Measurements from ENCODE around the gene PTGES3L. TPM values are rescaled to one million over a fixed set of nuclear protein-coding genes. Genes with fewer than 3 reads are reported as not detected.
"Not testable (repeated sequence)": the region's sequence is repeated elsewhere in the genome, so short reads cannot be mapped to it uniquely, and the experiment has no call there.

Gene PTGES3L
- polyA plus RNA-seq, 3 donors from 2014 or later = not detected

DNA sequence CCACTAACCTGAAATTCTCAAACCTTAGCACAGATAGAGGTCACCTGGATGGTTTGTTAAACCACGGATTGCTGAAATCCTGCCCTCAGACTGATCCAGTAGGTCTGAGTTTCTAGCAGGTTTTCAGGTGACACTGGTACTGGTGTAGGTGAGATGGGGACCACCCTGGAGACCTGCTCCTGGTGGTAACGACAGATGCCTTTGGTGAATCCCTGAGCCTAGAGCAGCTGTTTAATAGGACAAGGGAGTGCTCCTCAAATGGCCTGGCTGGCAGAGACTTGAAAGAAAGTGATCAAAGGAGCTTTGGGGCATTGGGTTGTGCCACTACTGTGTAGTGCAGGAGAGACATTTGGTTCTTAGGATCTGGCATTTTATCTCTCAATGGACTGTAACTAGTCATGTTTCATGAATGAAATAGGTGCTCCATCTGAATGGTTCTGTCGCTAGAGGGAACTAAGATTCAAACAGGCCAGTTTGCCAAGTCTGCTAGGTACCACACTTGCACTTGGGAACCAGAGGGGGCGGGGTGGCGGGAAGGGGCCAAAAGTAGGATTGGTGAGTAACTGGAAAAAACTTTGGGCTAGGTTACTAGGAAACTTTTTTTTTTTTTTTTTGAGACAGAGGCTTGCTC, 23.8 kb upstream of the PTGES3L start:
- peaks cover 0 to 22% (median 7%) of the 10 kb centered on the region in 3 donors for H3K36me3 Mint-ChIP-seq
- H3K4me1 Mint-ChIP-seq = peaks cover 26 to 28% of the 10 kb centered on the region in 2 donors
- peaks cover 0 to 9% (median 0%) of the 10 kb centered on the region in 3 donors for H3K27me3 Mint-ChIP-seq (ENCODE audit: low read depth in 3 of 3)
- H3K4me3 Mint-ChIP-seq = no peak overlapping the region
- no peak for DNase-seq
- H3K9me3 Mint-ChIP-seq = no peaks in the 10 kb centered on the region
- H3K27ac Mint-ChIP-seq = peak overlapping the region in 3 of 6 donors; percentile 28 to 51 (median 37)

DNA sequence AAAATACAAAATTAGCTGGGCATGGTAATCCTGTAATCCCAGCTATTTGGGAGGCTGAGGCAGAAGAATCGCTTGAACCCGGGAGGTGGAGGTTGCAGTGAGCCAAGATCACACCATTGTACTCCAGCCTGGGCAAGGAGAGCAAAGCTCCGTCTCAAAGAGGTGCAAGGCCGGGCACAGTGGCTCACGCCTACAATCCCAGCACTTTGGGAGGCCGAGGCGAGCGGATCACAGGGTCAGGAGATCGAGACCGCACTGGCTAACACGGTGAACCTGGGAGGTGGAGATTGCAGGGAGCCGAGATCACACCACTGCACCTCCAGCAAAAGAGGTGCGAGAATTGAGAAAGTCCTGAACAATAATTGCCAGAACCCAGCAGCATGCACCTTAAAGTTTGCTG, 21.0 kb upstream of the PTGES3L start:
- Mint-ChIP-seq H3K27me3 (ENCODE audit: low read depth in 3 of 3) (peaks cover 0 to 11% (median 1%) of the 10 kb centered on the region in 3 donors), H3K36me3 (peaks cover 0 to 22% (median 7%) of the 10 kb centered on the region in 3 donors), H3K4me1 (peaks cover 28 to 32% of the 10 kb centered on the region in 2 donors), H3K27ac (peak overlapping the region in 3 of 6 donors; percentile 28 to 49 (median 43))
- DNase-seq, H3K4me3 Mint-ChIP-seq, H3K9me3 Mint-ChIP-seq: not testable (repeated sequence)

DNA sequence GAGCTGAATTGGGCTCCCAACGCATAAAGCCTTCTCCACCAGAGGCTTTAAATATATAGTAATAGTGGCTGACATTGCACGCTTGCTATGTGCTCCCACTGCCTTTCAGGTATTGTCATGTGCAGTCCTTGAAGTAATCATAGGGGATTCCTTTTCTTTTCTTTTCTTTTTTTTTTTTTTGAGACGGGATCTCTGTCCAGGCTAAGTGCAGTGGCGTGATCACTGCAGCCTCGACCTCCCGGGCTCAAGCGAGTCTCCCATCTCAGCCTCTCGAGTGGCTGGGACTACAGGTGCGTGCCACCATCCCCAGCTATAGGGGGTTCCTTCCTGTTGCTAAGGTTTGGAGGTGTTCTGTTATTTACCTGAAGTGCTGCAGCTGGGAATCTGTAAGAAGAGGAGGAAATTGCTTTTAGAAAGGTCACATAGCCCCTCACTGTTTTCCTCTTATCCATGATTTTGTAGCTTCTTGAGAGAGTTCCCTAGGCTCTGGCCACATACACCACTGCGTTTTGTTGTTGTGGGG, 19.2 kb upstream of the PTGES3L start:
- no peaks in the 10 kb centered on the region for H3K9me3 Mint-ChIP-seq

DNA sequence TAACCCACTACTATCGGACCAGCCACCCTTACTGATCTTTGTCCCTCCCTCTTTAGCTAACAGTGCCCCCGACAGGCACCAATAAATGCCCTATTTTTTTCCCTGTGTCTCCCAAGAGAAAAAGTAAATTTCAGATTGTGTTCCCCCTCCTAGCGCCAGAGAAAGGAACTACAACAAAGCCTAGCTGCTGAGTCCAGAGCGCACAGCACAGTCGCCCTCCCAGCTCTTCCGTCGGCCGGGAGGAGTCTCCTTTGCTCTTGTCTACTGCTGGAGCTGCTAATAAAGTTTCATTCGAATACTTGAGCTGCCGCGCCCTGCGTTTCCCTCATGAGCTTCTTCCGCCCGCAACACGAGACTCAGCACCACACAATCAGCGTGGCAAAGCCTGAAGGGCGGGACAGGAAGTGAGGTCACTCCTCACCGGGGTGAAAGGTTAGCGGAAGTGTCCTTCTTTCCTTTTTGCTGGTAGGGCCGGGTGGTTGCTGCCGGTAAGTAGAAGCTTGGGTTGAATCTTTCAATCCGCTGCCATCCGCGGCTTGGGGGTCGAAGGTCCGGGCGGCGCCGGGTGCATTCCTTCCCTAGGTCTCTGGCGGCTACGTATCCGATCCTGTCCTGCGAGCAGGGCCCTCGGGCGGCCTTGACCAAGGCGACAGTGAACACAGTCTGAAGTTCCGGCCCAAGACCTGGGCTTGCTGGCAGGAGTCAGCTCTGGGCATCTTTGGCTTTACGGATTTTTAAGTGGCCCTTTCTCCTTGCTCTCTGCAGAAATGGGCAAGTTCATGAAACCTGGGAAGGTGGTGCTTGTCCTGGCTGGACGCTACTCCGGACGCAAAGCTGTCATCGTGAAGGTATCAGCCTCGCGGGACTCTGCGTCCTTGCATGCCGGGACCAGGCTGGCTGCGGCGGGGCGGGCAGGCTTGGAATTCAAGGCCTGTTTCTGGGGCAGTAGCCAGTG, 18.4 kb upstream of the PTGES3L start, which contains the start of gene RPL27:
Gene RPL27 (plus strand): TSS at position 436 of the 955 bp plus-strand sequence. CDS start 332 bp downstream, at position 768.
- Mint-ChIP-seq H3K9me3 (no peaks in the 10 kb centered on the region), H3K4me3 (peak within 1 kb of the TSS; percentile 92 to 99 (median 96)), H3K27ac (peak within 1 kb of the TSS; percentile 89 to 100 (median 94)), H3K4me1 (peaks cover 28 to 32% of the 10 kb centered on the region in 2 donors), H3K27me3 (ENCODE audit: low read depth in 3 of 3) (peaks cover 0 to 11% (median 1%) of the 10 kb centered on the region in 3 donors), H3K36me3 (peaks cover 0 to 21% (median 7%) of the 10 kb centered on the region in 3 donors)
- peak; percentile 98 for DNase-seq

More for the DNA sequence above, 19.2 kb upstream of the PTGES3L start:
- Mint-ChIP-seq H3K4me1 (peaks cover 28 to 32% of the 10 kb centered on the region in 2 donors), H3K36me3 (peaks cover 0 to 22% (median 7%) of the 10 kb centered on the region in 3 donors), H3K27ac (peak overlapping the region; percentile 89 to 100 (median 94)), H3K4me3 (peak overlapping the region; percentile 92 to 99 (median 96)), H3K27me3 (ENCODE audit: low read depth in 3 of 3) (peaks cover 0 to 11% (median 1%) of the 10 kb centered on the region in 3 donors)
- DNase-seq = no peak

DNA sequence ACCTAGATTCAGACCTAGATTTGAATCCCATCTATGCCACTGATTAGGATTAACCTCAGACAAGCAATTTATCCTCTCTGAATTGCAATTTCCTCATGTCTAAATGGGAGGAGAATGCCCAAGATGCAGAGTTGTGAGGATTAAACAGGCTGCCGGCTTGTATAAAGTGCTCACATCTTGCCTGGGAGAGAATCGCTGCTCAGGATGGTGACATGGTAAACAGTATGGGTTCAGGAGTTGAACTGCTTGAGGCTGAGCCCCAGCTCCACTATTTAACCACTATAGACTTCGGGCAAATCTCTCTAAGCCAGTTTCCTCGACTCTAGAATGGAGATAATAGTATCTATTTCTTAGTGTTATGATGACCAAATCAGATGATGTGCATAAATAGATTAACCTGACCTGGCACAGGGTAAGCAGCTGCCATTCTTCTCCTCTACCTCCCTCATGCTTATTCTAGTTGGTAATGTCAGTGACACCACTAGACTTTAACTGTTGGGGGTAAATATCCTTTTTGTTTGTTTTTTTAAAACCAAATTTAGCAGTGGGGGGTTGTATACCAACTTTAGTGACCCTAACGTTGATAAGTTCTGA, 17.6 kb upstream of the PTGES3L start:
- Mint-ChIP-seq H3K27ac (peak overlapping the region; percentile 89 to 100 (median 94)), H3K4me1 (peaks cover 28 to 32% of the 10 kb centered on the region in 2 donors), H3K27me3 (ENCODE audit: low read depth in 3 of 3) (peaks cover 0 to 11% (median 1%) of the 10 kb centered on the region in 3 donors), H3K4me3 (peak overlapping the region; percentile 92 to 99 (median 96)), H3K36me3 (peaks cover 0 to 18% (median 10%) of the 10 kb centered on the region in 3 donors), H3K9me3 (no peaks in the 10 kb centered on the region)
- no peak for DNase-seq

DNA sequence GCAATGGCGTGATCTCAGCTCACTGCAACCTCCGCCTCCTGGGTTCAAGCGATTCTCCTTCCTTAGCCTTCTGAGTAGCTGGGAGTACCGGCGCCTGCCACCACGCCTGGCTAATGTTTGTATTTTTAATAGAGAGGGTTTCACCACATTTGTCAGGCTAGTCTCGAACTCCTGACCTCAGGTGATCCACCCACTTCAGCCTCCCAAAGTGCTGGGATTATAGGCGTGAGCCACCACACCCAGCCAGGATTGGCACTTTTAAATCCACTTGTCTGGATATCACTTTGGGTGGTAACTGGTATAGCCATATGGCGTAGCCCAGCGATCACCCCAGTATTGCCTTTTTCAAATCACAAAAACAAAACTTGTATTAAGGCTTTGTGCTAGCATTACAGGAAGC, 14.0 kb upstream of the PTGES3L start:
- Mint-ChIP-seq H3K36me3 (peaks cover 9 to 30% (median 20%) of the 10 kb centered on the region in 3 donors), H3K4me1 (peaks cover 14 to 17% of the 10 kb centered on the region in 2 donors), H3K27ac (peak overlapping the region in 4 of 6 donors; percentile 19 to 69 (median 39))
- H3K27me3 Mint-ChIP-seq (ENCODE audit: low read depth in 3 of 3); H3K4me3 Mint-ChIP-seq; DNase-seq; H3K9me3 Mint-ChIP-seq: not testable (repeated sequence)

DNA sequence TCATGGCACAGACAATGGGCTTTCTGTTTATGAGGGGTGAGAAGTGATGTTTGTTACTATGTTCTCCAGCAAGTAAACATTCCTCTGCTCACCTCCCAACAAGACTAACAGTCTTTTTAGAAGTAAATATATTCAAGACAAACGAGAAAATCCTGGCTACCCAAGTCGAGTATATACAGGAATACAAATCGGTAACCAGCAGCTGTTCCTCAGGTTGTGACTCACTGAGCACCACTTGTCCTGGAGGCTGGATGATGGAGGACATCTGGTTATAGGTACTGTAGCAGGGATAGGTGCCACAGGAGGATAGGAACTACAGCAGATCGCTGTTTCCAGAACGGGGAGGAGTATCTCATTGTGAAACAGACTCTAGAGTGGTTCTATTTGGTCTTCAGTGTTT, 13.0 kb upstream of the PTGES3L start:
- H3K27me3 Mint-ChIP-seq (ENCODE audit: low read depth in 3 of 3) = peaks cover 0 to 2% (median 0%) of the 10 kb centered on the region in 3 donors
- no peak overlapping the region for H3K4me3 Mint-ChIP-seq
- H3K4me1 Mint-ChIP-seq = peaks cover 5 to 7% of the 10 kb centered on the region in 2 donors
- peaks cover 11 to 35% (median 21%) of the 10 kb centered on the region in 3 donors for H3K36me3 Mint-ChIP-seq
- H3K27ac Mint-ChIP-seq = peak overlapping the region in 2 of 6 donors; percentile 17 to 48
- H3K9me3 Mint-ChIP-seq = no peaks in the 10 kb centered on the region
- no peak for DNase-seq

DNA sequence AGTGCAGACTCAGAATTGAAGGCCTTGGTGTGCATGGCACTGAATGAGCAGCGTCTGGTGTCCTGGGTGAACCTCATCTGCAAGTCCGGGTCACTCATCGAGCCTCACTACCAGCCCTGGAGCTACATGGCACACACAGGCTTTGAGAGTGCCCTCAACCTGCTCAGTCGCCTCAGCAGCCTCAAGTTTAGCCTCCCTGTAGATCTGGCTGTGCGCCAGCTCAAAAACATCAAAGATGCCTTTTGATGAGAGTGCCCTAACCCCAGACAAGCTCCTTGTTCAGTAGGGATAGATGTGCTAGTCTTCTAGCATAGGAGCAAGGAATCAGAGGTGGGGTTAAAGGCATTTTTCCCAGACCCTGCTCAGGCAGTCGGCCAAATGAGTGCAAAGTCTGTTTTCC, 11.6 kb upstream of the PTGES3L start:
- no peak for DNase-seq
- Mint-ChIP-seq H3K4me1 (no peaks in the 10 kb centered on the region), H3K4me3 (no peak overlapping the region)

DNA sequence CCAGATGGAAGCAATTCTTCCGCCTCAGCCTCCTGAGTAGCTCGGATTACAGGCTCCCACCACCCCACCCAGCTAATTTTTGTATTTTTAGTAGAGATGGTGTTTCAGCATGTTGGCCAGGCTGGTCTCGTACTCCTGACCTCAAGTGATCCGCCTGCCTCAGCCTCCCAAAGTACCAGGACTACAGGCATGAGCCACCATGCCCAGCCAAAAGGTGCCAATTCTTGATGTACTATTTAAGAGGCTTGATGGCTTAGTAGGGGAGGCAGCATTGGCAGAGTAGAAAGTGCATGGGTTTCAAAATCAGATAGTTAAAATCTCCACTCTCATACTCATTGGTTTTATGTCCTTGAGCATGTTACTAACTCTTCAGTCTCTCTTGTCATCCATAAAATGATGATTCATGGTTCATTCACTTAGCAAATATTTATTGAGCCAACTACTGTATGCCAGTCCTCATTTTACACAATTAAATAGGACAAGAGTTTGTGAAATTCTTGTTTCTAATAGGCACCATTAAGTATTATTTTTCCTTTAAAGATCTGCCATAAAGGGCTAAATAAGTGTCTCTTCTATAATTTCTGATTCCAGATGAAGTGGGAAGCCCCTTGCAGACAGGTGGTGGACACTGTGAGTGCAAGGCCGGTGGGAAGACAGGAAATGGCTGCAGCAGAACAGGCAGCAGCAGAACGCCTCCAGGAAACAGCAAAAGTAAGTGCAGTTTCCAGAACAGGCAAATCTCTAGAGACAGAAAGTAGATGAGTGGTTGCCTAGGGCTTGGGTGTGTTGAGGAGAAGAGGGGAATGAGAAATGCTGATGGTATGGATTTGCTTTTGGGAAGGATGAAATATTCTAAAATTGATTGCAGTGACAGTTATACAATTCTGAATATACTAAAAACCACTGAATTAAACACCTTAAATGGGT, 10.1 kb upstream of the PTGES3L start:
- Mint-ChIP-seq H3K27ac (no peak overlapping the region), H3K36me3 (peaks cover 11 to 40% (median 21%) of the 10 kb centered on the region in 3 donors), H3K4me1 (peaks cover 2 to 4% of the 10 kb centered on the region in 2 donors)

More for the DNA sequence above, 11.6 kb upstream of the PTGES3L start:
- peaks cover 0 to 1% (median 0%) of the 10 kb centered on the region in 3 donors for H3K27me3 Mint-ChIP-seq (ENCODE audit: low read depth in 3 of 3)
- H3K36me3 Mint-ChIP-seq = peaks cover 11 to 40% (median 21%) of the 10 kb centered on the region in 3 donors
- H3K27ac Mint-ChIP-seq = no peak overlapping the region
- H3K9me3 Mint-ChIP-seq = no peaks in the 10 kb centered on the region

DNA sequence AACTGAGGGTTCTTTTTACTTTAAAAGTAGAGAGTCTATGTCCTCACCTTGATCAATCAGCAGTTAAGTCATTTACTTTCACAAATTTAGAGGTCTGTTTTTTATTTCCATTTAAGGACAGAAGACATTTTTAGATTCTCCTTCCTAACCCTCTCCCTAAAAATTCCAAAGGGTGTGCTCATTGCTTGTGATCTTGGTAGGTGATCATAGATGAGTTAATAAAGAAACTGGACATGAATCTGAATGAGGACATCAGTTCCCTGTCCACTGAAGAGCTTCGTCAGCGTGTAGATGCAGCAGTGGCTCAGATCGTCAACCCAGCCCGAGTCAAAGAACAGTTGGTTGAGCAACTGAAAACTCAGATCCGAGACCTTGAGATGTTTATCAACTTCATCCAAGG, 9.3 kb upstream of the PTGES3L start:
- H3K27ac Mint-ChIP-seq = peak overlapping the region in 1 of 6 donors; percentile 12

More for the DNA sequence above, 10.1 kb upstream of the PTGES3L start:
- Mint-ChIP-seq H3K9me3 (no peaks in the 10 kb centered on the region), H3K27me3 (ENCODE audit: low read depth in 3 of 3) (peaks cover 0 to 1% (median 0%) of the 10 kb centered on the region in 3 donors), H3K4me3 (no peak overlapping the region)
- no peak for DNase-seq

DNA sequence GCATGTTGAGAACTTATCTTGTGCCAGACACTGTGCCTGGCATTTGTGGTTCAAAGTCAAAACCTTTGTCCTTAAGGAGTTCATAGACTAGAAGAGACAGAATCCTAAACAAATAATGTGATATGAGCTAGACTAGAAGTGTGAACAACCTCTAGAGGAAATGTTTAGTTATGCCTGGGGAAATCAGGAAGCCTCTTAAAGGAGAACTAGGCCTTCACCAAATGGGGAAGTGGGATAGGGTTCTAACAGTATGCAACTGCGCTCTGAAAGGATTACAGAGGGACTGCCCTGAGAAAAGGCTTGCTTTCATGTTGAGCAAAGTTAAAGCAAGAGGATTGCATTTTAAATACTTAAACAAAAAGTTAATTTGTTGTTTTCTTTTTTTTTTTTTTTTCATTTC, 5.3 kb upstream of the PTGES3L start:
- H3K27ac Mint-ChIP-seq = no peak overlapping the region
- no peak for DNase-seq
- H3K27me3 Mint-ChIP-seq (ENCODE audit: low read depth in 3 of 3) = peaks cover 6 to 12% (median 7%) of the 10 kb centered on the region in 3 donors
- H3K36me3 Mint-ChIP-seq = peaks cover 9 to 24% (median 13%) of the 10 kb centered on the region in 3 donors
- peaks cover 21 to 27% of the 10 kb centered on the region in 2 donors for H3K4me1 Mint-ChIP-seq
- H3K9me3 Mint-ChIP-seq = no peaks in the 10 kb centered on the region
- H3K4me3 Mint-ChIP-seq = no peak overlapping the region

More for the DNA sequence above, 9.3 kb upstream of the PTGES3L start:
- H3K9me3 Mint-ChIP-seq = no peaks in the 10 kb centered on the region
- H3K36me3 Mint-ChIP-seq = peaks cover 11 to 43% (median 21%) of the 10 kb centered on the region in 3 donors
- H3K4me3 Mint-ChIP-seq = no peak overlapping the region
- DNase-seq = no peak
- H3K27me3 Mint-ChIP-seq (ENCODE audit: low read depth in 3 of 3) = peaks cover 0 to 1% (median 0%) of the 10 kb centered on the region in 3 donors
- H3K4me1 Mint-ChIP-seq = peaks cover 2 to 5% of the 10 kb centered on the region in 2 donors

DNA sequence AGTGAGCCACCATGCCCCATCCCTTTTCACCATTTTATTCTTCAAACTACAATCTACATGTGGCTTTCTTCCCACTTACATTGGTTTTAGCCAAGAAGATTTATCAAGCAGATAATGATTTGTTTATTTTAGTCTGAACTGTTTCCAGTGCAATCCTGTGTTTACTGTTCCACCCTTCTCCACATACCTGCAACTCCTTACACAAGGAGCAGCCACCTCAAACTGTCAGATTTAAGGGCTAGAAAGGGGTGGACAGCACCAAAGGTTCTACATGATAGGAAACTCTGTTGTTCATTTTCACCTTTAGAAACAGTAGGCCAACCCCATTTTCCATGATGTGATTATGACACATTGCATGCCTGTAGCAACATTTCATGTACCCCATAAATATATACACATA, 2.4 kb upstream of the PTGES3L start:
- DNase-seq = no peak
- peak overlapping the region; percentile 60 to 97 (median 94) for H3K4me3 Mint-ChIP-seq
- H3K27me3 Mint-ChIP-seq (ENCODE audit: low read depth in 3 of 3) = peaks cover 11 to 20% (median 12%) of the 10 kb centered on the region in 3 donors
- H3K4me1 Mint-ChIP-seq = peaks cover 31 to 41% of the 10 kb centered on the region in 2 donors
- no peaks in the 10 kb centered on the region for H3K9me3 Mint-ChIP-seq
- H3K36me3 Mint-ChIP-seq = peaks cover 0 to 4% (median 3%) of the 10 kb centered on the region in 3 donors
- H3K27ac Mint-ChIP-seq = peak overlapping the region in 5 of 6 donors; percentile 17 to 78 (median 69)
